Measurements from ENCODE around the gene CCDC188. TPM values are rescaled to one million over a fixed set of nuclear protein-coding genes. Genes with fewer than 3 reads are reported as not detected.

Gene CCDC188
- total and polyA plus RNA-seq, 4 donors = not detected

- TF ChIP-seq ZBTB33 (IDR thresholded peaks at IDR 0.05) (no peak), HNF4G (IDR thresholded peaks at IDR 0.05) (no peak), FOXA1 (IDR thresholded peaks at IDR 0.05) (no peak)
Measured at GRCh38 chr22:20180245-20180630, 29.4 kb upstream of the CCDC188 start (continued).

- Histone ChIP-seq H3K27me3 (ENCODE audit: control insufficient read depth in 4 of 4, insufficient read depth in 4 of 4, low read length in 3 of 4) (no peaks in the 10 kb centered on the region), H3K9me3 (ENCODE audit: control insufficient read depth in 4 of 4, low read length in 3 of 4) (no peaks in the 10 kb centered on the region), H3K27ac (ENCODE audit: low read depth in 1 of 2, low read length in 2 of 2) (no peak overlapping the region), H3K36me3 (ENCODE audit: control insufficient read depth in 4 of 4, insufficient read depth in 3 of 4, low read depth in 1 of 4, low read length in 3 of 4) (no peaks in the 10 kb centered on the region), H3K4me1 (ENCODE audit: control insufficient read depth in 4 of 4, insufficient read depth in 4 of 4, low read length in 3 of 4) (peaks cover 4 to 25% (median 14%) of the 10 kb centered on the region in 4 donors), H3K4me3 (ENCODE audit: low read depth in 1 of 3, low read length in 3 of 3) (no peak overlapping the region), H3K9ac (ENCODE audit: low read depth in 1 of 2, low read length in 2 of 2) (no peak overlapping the region)
- no peak for TF ChIP-seq GABPA (IDR thresholded peaks at IDR 0.05 in 1 of 2, conservative IDR thresholded peaks at IDR 0.05 in 1 of 2)
- WGBS = 91% methylated on average over 27 of the region's 27 CpGs
- DNase-seq (ENCODE audit: low spot score) = no peak
Measured at GRCh38 chr22:20179455-20180244, 28.8 kb upstream of the CCDC188 start.

- peaks cover 5 to 33% (median 22%) of the 10 kb centered on the region in 4 donors for H3K4me1 ChIP-seq (ENCODE audit: control insufficient read depth in 4 of 4, insufficient read depth in 4 of 4, low read length in 3 of 4)
- H3K9ac ChIP-seq (ENCODE audit: low read depth in 1 of 2, low read length in 2 of 2) = no peak overlapping the region
- DNase-seq (ENCODE audit: low spot score) = no peak
- no peak for TF ChIP-seq TAF1 (conservative IDR thresholded peaks at IDR 0.05)
- no peak for TF ChIP-seq FOXA2 (IDR thresholded peaks at IDR 0.05)
- TF ChIP-seq HNF4A (conservative IDR thresholded peaks at IDR 0.05) = no peak
- TF ChIP-seq JUND (IDR thresholded peaks at IDR 0.05) = no peak
- no peak for TF ChIP-seq YY1 (IDR thresholded peaks at IDR 0.05)
- no peak for TF ChIP-seq CTCF (IDR thresholded peaks at IDR 0.05; ENCODE audit: low read depth, low read length, missing input control)
- TF ChIP-seq ZBTB33 (IDR thresholded peaks at IDR 0.05) = no peak
- TF ChIP-seq EGR1 (IDR thresholded peaks at IDR 0.05; ENCODE audit: low read depth in 2 of 2) = no peak
- H3K9me3 ChIP-seq (ENCODE audit: control insufficient read depth in 4 of 4, low read length in 3 of 4) = no peaks in the 10 kb centered on the region
- WGBS = 91% methylated on average over 10 of the region's 10 CpGs
- no peak overlapping the region for H3K4me3 ChIP-seq (ENCODE audit: low read depth in 1 of 3, low read length in 3 of 3)
- H3K27me3 ChIP-seq (ENCODE audit: control insufficient read depth in 4 of 4, insufficient read depth in 4 of 4, low read length in 3 of 4) = no peaks in the 10 kb centered on the region
- no peak overlapping the region for H3K27ac ChIP-seq (ENCODE audit: low read depth in 1 of 2, low read length in 2 of 2)
- H3K36me3 ChIP-seq (ENCODE audit: control insufficient read depth in 4 of 4, insufficient read depth in 3 of 4, low read depth in 1 of 4, low read length in 3 of 4) = no peaks in the 10 kb centered on the region
Measured at GRCh38 chr22:20178915-20179227, 28.0 kb upstream of the CCDC188 start.

All from liver (tissue), 9 donors.